ENCODE results near the gene CALHM6. TPM values are rescaled to one million over a fixed set of nuclear protein-coding genes. Genes with fewer than 3 reads are reported as not detected.

The CALHM6 gene
- total and polyA plus RNA-seq, 2 experiments from 2014 or later = 1.2 to 1.6 TPM

- H3K36me3 Mint-ChIP-seq (ENCODE audit: low read depth) = peaks cover 39% of the 10 kb centered on the region
- H3K9me3 Mint-ChIP-seq = no peaks in the 10 kb centered on the region
- DNase-seq (ENCODE audit: low spot score) = no peak
- no peak overlapping the region for H3K4me3 Mint-ChIP-seq
- ATAC-seq = no peak
- Histone ChIP-seq H3F3A (replicated peaks; ENCODE audit: low read depth) (no peaks in the 10 kb centered on the region), H3K4me3 (no peak overlapping the region), H3K36me3 (ENCODE audit: insufficient read depth) (no peaks in the 10 kb centered on the region), H3K27me3 (ENCODE audit: insufficient read depth) (no peaks in the 10 kb centered on the region), H2AFZ (no peak overlapping the region), H3K4me1 (ENCODE audit: insufficient read depth) (peaks cover 29% of the 10 kb centered on the region), H3K27ac (ENCODE audit: low read depth) (no peak overlapping the region), H4K20me1 (replicated peaks; ENCODE audit: insufficient read depth) (no peaks in the 10 kb centered on the region), H3K4me2 (no peak overlapping the region), H3K9me2 (ENCODE audit: insufficient read depth) (no peaks in the 10 kb centered on the region), H3K79me2 (replicated peaks; ENCODE audit: insufficient read depth) (peaks cover 14% of the 10 kb centered on the region; the same call in 1 of the 2 replicates)
- H3K4me1 Mint-ChIP-seq = peaks cover 34% of the 10 kb centered on the region
- no peak for TF ChIP-seq EZH2 (IDR thresholded peaks at IDR 0.05; ENCODE audit: low read depth, unreplicated experiment)
- no peak for TF ChIP-seq STAT1 (IDR thresholded peaks at IDR 0.05; ENCODE audit: unreplicated experiment)
- no peak for TF ChIP-seq EZH2phosphoT487 (IDR thresholded peaks at IDR 0.05; ENCODE audit: unreplicated experiment)
- no peak for TF ChIP-seq CTCF (conservative IDR thresholded peaks at IDR 0.05; ENCODE audit: low read depth in 2 of 2)
- TF ChIP-seq POLR2AphosphoS5 (IDR thresholded peaks at IDR 0.05; ENCODE audit: low read depth) = no peak
- TF ChIP-seq NANOG (IDR thresholded peaks at IDR 0.05; ENCODE audit: borderline replicate concordance) = no peak
- no peak for TF ChIP-seq ZNF462 (CRISPR knock-in tag; IDR thresholded peaks at IDR 0.05)
- no peak for TF ChIP-seq JUNB (IDR thresholded peaks at IDR 0.05; ENCODE audit: unreplicated experiment)
- TF ChIP-seq CREB1 (CRISPR knock-in tag; IDR thresholded peaks at IDR 0.05; ENCODE audit: low read depth) = no peak
- TF ChIP-seq ZNF114 (CRISPR knock-in tag; IDR thresholded peaks at IDR 0.05) = no peak
- no peak for TF ChIP-seq ETS1 (IDR thresholded peaks at IDR 0.05)
- no peak for TF ChIP-seq ZNF331 (CRISPR knock-in tag; IDR thresholded peaks at IDR 0.05; ENCODE audit: low read depth)
- no peak for TF ChIP-seq REST (IDR thresholded peaks at IDR 0.05; ENCODE audit: unreplicated experiment)
- H3K27ac Mint-ChIP-seq = no peak overlapping the region
- peaks cover 2% of the 10 kb centered on the region for H3K27me3 Mint-ChIP-seq (ENCODE audit: insufficient read depth, low read depth, poor library complexity)
Measured at GRCh38 chr6:116426551-116426950, 34.6 kb upstream of the CALHM6 start.
